IgD-negative memory B cell (primary cell): ENCODE data around the gene SMIM17. TPM values are rescaled to one million over a fixed set of nuclear protein-coding genes. Genes with fewer than 3 reads are reported as not detected.

Experiments
- H3K27ac Mint-ChIP-seq, 3 donors: one replicate each; pipeline ENCODE4 v1.8.0; 2020 to 2022; ENCODE audit warnings: mild to moderate bottlenecking in 3 of 3, mixed read lengths in 3 of 3, moderate library complexity in 1 of 3
- H3K27me3 Mint-ChIP-seq: one replicate; pipeline ENCODE4 v1.8.0; 2021; ENCODE audit warnings: mixed read lengths
- H3K36me3 Mint-ChIP-seq: one replicate; pipeline ENCODE4 v1.8.0; 2020; ENCODE audit warnings: mild to moderate bottlenecking, mixed read lengths
- H3K4me1 Mint-ChIP-seq, 3 donors: one replicate each; pipeline ENCODE4 v1.8.0; 2020 to 2022; ENCODE audit warnings: mixed read lengths in 3 of 3, mild to moderate bottlenecking in 1 of 3
- H3K4me3 Mint-ChIP-seq, 4 donors: one replicate each; pipeline ENCODE4 v1.8.0; 2020 to 2022; ENCODE audit warnings: mild to moderate bottlenecking in 4 of 4, mixed read lengths in 4 of 4, moderate library complexity in 3 of 4
- H3K9me3 Mint-ChIP-seq, 3 donors: one replicate each; pipeline ENCODE4 v1.8.0; 2020 to 2021; ENCODE audit warnings: mixed read lengths in 3 of 3, mild to moderate bottlenecking in 1 of 3
- polyA plus RNA-seq: library from polyadenylated mRNA; unstranded; fragments of 300-500 nt; fragmentation: Illumina TruSeq; gene quantifications from one replicate; pipeline ENCODE4 v1.2.3, GENCODE V29; 2021

SMIM17 gene
- polyA plus RNA-seq, result not detected

DNA sequence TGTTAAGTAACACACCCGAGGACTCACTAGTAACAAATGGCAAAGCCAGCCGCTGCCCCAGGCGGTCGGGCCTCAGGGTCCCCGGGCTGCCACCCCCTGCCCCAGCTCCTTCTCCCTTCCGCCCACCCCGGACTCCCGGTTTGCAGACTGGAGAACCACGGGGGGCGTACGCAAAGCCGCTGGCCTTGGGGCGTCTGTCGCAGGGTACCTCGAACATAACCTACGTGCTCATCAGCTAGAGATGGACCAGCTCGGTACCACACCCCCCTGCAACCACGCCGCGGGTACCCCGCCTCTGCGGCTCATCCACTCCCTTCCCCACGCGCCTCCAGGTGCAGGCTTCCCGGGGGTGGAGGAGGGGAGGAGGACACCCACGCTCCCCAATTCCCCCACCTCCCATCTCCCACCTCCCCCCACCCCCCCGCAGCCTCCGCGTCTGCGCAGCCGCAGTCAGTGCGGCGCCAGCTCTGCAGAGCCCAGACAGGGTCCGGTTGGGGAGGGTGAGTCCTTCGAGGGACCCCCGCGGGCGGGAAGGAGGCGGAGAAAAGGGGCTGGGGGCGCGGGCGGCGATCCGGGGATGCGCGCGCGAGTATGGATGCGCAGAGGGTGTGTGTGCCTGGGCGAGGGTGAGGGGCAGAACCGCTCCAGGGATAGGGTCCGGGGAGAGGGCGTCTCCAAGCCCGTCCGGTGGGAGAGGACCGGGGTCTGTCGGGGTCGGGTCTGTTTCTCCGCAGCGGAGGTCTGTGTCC lies at the start of gene SMIM17:
SMIM17 (plus strand) TSS at position 449 of the 749 bp plus-strand sequence. CDS start 2,509 bp downstream, outside the sequence.
- H3K36me3 Mint-ChIP-seq, result peaks cover 6% of the 10 kb centered on the region
- peaks cover 28 to 34% (median 30%) of the 10 kb centered on the region in 3 donors for H3K9me3 Mint-ChIP-seq
- peaks cover 11% of the 10 kb centered on the region for H3K27me3 Mint-ChIP-seq
- H3K27ac Mint-ChIP-seq, result no peak within 1 kb of the TSS
- peak within 1 kb of the TSS in 1 of 4 donors; percentile 51 for H3K4me3 Mint-ChIP-seq
- H3K4me1 Mint-ChIP-seq, result peaks cover 0 to 5% (median 0%) of the 10 kb centered on the region in 3 donors

DNA sequence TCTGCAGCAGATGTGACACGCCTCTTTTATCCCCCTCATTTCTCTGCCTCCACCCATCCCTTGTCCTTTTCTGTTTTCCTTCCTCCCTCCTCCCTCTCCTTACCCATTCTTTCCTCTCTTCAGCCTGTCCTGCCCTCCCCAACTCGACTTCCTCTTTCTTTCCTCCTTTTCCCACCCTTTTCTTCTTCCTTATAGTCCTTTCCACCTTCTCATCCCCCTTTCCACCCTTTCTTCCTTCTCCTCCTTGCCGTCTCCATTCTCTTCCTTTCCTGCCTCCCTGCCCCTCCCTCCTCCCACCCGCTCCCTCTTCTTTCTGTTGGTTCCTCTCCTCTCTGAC lies 48.5 kb upstream of the SMIM17 start:
- H3K27ac Mint-ChIP-seq, result peak overlapping the region in 1 of 3 donors; percentile 93
- no peaks in the 10 kb centered on the region for H3K27me3 Mint-ChIP-seq
- peak overlapping the region; percentile 46 to 98 (median 92) for H3K4me3 Mint-ChIP-seq
- H3K4me1 Mint-ChIP-seq, result peaks cover 0 to 9% (median 8%) of the 10 kb centered on the region in 3 donors
- peaks cover 8% of the 10 kb centered on the region for H3K36me3 Mint-ChIP-seq
- peaks cover 0 to 16% (median 4%) of the 10 kb centered on the region in 3 donors for H3K9me3 Mint-ChIP-seq

DNA sequence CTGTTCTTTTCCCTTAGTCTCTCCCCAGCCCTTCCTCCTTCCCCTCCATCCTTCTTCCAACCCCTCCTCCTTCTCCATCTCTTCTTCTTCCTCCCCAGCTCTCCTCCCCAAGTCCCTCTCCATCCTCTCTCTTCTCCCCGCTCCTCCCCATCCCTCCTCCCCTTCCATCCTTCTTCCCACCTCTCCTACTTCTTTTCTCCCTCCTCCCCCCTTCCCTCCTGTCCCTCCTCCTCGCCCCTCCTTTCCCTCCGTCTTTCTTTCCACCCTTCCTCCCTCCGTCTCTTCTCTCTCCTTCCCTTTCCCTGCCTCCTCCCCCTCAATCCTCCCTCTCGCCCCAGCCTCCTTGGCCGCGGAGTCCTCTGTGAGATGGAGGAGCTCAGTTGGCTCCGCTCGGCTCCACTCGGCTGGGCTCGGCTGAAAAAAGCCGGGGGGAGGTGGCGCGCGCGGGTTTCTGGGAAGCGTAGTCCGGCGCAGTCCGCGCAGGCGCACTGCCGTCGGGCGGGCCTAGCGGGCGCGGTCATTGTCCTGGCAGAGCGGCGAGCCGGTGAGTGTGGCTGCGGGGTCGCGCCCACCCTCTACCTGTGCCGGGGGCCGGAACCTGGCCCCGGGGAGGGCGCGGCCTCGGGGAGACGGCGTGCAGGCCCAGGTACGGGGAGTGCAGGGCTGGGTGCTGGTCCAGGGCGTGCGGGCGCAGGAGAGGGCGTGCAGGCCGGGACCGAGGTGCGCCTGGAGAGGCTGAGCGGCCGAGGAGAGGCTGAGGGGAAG lies 48.0 kb upstream of the SMIM17 start, which contains the start of gene ZNF71:
ZNF71 (plus strand) TSS at position 520 of the 765 bp plus-strand sequence. CDS start 6,257 bp downstream, outside the sequence.
- peak within 1 kb of the TSS in 1 of 3 donors; percentile 93 for H3K27ac Mint-ChIP-seq
- H3K4me3 Mint-ChIP-seq, result peak within 1 kb of the TSS; percentile 79 to 98 (median 92)
- H3K36me3 Mint-ChIP-seq, result peaks cover 8% of the 10 kb centered on the region
- peaks cover 0 to 9% (median 8%) of the 10 kb centered on the region in 3 donors for H3K4me1 Mint-ChIP-seq
- H3K9me3 Mint-ChIP-seq, result peaks cover 0 to 16% (median 4%) of the 10 kb centered on the region in 3 donors
- H3K27me3 Mint-ChIP-seq, result no peaks in the 10 kb centered on the region

DNA sequence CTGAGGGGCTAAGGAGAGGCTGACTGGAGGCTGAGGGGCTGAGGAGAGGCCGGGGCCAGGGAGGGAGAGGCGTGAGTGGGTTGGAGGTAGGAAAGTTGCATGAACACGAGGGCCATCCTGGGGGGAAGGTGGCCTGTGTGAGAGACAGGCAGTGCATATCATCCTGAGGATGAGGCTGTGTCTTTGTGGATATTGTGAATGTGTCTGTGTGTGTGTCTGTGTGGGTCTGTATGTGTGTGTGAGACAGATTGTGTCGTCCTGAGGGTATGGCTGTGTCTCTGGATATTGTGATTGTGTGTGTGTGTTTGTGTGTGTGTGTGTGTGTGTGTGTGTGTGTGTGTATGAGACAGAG lies 47.4 kb upstream of the SMIM17 start:
- no peaks in the 10 kb centered on the region for H3K27me3 Mint-ChIP-seq
- H3K4me1 Mint-ChIP-seq, result peaks cover 0 to 10% (median 8%) of the 10 kb centered on the region in 3 donors
- peak overlapping the region in 1 of 3 donors; percentile 93 for H3K27ac Mint-ChIP-seq
- peak overlapping the region; percentile 79 to 98 (median 92) for H3K4me3 Mint-ChIP-seq
- peaks cover 0 to 17% (median 4%) of the 10 kb centered on the region in 3 donors for H3K9me3 Mint-ChIP-seq
- H3K36me3 Mint-ChIP-seq, result peaks cover 10% of the 10 kb centered on the region

DNA sequence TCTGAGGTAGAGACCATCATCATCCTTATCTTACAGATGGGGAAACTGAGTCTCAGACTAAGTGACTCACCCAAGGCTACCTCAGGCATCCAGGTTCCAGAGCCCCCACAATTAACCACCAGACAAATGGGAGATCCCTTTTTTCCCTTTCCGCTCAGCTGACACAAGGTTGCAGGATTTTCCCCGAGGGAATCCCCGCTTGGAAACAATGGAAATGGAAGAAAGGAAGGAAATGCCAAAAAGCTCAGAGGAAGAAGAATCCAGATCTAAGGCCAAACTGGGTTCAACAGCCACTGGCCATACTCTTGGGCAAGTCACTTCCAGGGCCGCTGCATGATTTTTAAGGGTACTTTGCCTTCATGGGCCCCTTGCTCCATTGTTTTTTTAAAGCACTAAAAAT lies 46.3 kb upstream of the SMIM17 start:
- Mint-ChIP-seq H3K27ac (no peak overlapping the region), H3K36me3 (peaks cover 20% of the 10 kb centered on the region), H3K4me3 (peak overlapping the region in 2 of 4 donors; percentile 79 to 98), H3K4me1 (peaks cover 0 to 13% (median 8%) of the 10 kb centered on the region in 3 donors), H3K9me3 (peaks cover 1 to 21% (median 4%) of the 10 kb centered on the region in 3 donors), H3K27me3 (no peaks in the 10 kb centered on the region)

DNA sequence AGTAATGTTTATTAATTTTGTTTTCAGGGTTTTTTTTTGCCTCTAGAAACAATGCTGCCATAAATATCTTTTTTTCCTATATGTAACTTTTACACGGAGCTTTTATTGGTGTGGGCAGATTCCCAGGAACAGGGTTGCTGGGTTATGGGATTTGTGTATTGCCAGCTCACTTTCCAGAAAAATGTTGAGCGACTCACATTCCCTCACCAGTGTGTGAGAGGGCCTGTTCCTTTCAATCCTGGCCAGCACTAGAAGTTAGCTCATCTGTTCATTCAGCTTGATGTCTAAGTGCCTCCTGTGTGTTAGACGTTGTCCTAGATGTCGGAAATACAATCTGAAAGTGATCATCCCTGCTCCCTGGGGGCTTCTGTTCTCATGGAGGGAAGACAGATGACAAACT lies 45.3 kb upstream of the SMIM17 start:
- peak overlapping the region in 2 of 4 donors; percentile 32 to 75 for H3K4me3 Mint-ChIP-seq
- peaks cover 3 to 20% (median 8%) of the 10 kb centered on the region in 3 donors for H3K9me3 Mint-ChIP-seq
- no peak overlapping the region for H3K27ac Mint-ChIP-seq
- no peaks in the 10 kb centered on the region for H3K27me3 Mint-ChIP-seq
- H3K36me3 Mint-ChIP-seq, result peaks cover 21% of the 10 kb centered on the region
- peaks cover 0 to 17% (median 8%) of the 10 kb centered on the region in 3 donors for H3K4me1 Mint-ChIP-seq

DNA sequence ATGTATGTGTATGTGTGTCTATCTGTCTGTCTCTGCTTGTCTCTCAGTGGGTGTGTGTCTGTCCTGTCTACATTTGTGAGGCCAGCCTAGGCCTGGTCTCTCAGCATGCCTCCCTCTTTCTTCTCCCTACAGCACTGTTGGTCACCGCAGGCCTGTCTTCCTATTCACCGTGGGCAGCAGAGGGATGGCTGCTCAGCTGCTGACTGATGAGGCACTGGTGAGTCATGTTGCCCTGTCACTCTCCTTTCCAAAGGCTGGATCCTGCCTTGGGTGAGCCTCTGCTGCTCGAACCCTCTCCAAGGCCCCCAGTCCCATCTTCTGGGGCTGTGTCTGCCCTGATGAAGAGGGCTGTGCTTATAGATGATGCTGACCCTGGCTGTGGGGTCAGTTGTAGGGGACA lies 41.6 kb upstream of the SMIM17 start:
- Mint-ChIP-seq H3K4me3 (no peak overlapping the region), H3K9me3 (peaks cover 15 to 36% (median 17%) of the 10 kb centered on the region in 3 donors), H3K4me1 (peaks cover 0 to 8% (median 0%) of the 10 kb centered on the region in 3 donors), H3K27me3 (no peaks in the 10 kb centered on the region), H3K36me3 (peaks cover 38% of the 10 kb centered on the region), H3K27ac (no peak overlapping the region)

DNA sequence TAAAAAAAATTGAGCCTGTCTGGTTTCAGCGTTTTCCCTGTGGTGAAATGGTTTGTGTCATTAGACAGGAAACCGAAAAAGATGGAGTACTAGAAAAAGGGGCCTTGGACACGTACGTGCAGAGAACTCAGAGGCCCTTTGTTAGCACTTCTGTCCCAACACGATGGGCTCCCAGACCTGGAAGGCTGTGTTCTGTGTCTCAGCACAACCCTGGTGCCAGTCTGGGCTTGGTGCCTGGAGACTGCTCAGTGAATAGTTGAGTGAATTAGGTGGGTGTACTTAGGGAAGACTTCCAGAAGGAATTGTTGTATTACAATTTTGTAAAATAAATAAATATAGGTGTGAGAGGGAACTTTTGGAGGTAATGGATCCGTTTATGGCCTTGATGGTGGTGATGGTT lies 39.1 kb upstream of the SMIM17 start:
- Mint-ChIP-seq H3K36me3 (peaks cover 39% of the 10 kb centered on the region), H3K4me3 (no peak overlapping the region), H3K27me3 (no peaks in the 10 kb centered on the region), H3K27ac (no peak overlapping the region), H3K9me3 (peaks cover 19 to 54% (median 26%) of the 10 kb centered on the region in 3 donors), H3K4me1 (peaks cover 0 to 8% (median 0%) of the 10 kb centered on the region in 3 donors)

DNA sequence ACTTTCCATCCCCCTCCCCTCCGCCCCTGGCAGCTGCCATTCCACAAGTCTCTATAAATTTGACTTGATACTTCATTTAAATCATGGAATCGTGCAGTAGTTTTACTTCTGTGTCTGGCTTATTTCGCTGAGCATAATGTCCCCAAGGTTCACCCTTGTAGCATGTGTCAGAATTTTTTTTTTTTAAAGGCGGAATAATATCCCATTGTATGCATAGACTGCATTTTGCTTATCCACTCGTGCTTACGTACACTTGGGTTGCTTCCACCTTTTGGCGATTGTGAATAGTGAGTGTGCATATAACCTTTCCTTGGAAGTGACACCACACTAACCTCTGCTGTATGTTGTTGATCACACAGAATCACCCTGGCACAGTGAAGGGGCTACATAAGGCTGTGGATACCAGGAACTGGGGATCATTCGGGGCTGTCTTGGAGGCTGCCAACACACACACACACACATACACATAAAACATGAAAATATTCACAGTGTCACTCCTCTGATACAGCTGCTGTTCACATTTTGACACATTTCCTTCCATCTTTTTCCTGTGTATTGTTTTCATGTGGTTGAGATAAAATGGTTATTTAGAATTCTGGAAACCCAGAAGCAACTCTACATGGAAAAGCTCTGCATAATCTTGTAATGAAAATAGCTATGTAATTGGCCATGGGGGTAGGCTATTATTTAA lies 34.5 kb upstream of the SMIM17 start:
- Mint-ChIP-seq H3K9me3 (peaks cover 19 to 59% (median 36%) of the 10 kb centered on the region in 3 donors), H3K4me1 (peaks cover 0 to 3% (median 0%) of the 10 kb centered on the region in 3 donors), H3K27ac (no peak overlapping the region), H3K4me3 (peak overlapping the region in 1 of 4 donors; percentile 7), H3K27me3 (no peaks in the 10 kb centered on the region), H3K36me3 (peaks cover 35% of the 10 kb centered on the region)

DNA sequence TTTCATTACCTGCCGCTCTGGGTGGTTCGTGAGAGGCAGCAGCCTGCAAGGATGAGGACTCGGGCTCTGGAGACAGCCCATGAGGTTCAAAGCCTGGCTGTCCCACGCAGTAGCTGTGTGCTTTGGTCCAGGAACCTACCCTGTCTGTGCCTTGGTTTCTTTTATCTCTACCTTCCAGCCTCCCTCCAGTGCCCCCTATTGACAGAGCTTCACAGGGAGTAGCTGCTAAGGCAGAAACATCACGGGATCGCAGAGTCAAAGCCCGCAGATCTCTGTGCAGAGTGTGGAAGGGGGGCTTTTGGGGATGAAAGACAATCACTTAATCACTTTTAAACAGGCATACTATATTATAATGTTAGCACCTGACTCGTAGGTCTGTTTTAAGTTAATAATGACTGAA lies 31.7 kb upstream of the SMIM17 start:
- no peak overlapping the region for H3K27ac Mint-ChIP-seq
- no peaks in the 10 kb centered on the region for H3K27me3 Mint-ChIP-seq
- H3K4me3 Mint-ChIP-seq, result peak overlapping the region in 1 of 4 donors; percentile 73
- H3K4me1 Mint-ChIP-seq, result peaks cover 0 to 3% (median 0%) of the 10 kb centered on the region in 3 donors
- peaks cover 22 to 69% (median 38%) of the 10 kb centered on the region in 3 donors for H3K9me3 Mint-ChIP-seq
- peaks cover 47% of the 10 kb centered on the region for H3K36me3 Mint-ChIP-seq

DNA sequence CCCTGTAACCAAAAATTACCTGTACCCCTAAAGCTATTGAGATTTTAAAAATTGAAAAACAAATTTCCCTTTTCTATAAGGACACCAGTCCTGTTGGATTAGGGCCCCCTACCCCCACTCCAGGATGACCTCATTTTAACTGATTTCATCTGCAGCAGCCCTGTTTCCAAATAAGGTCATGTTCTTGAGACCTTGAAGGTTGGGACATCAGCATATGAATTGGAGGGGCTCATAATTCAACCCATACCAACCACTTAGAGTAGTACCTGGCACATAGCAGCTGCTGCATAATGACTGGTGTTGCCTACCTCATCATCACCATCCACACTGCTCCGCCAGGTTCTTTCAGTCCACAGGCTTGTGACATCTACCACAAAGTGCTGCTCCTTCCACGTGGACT lies 30.2 kb upstream of the SMIM17 start:
- no peaks in the 10 kb centered on the region for H3K27me3 Mint-ChIP-seq
- H3K4me1 Mint-ChIP-seq, result peaks cover 0 to 3% (median 0%) of the 10 kb centered on the region in 3 donors
- peaks cover 49% of the 10 kb centered on the region for H3K36me3 Mint-ChIP-seq
- H3K9me3 Mint-ChIP-seq, result peaks cover 22 to 71% (median 41%) of the 10 kb centered on the region in 3 donors
- peak overlapping the region in 1 of 3 donors; percentile 7 for H3K27ac Mint-ChIP-seq
- H3K4me3 Mint-ChIP-seq, result peak overlapping the region in 1 of 4 donors; percentile 74

DNA sequence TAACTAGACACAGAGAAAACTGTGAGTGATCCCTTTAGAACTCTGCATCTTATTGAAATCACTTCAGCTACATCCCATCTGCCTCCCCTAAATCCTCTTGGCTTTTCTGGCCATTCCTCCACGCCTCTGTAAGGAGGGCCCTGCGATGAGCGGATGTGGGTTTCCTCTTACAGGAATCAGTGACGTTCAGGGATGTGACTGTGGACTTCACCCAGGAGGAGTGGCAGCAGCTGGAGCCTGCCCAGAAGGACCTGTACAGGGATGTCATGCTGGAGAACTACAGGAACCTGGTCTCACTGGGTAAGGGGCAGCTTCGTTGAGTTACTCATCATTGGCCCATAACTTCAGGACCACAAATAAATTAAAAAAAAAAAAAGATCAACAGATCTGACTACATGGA lies 29.3 kb upstream of the SMIM17 start:
- Mint-ChIP-seq H3K36me3 (peaks cover 49% of the 10 kb centered on the region), H3K9me3 (peaks cover 18 to 62% (median 44%) of the 10 kb centered on the region in 3 donors), H3K4me3 (peak overlapping the region in 1 of 4 donors; percentile 59), H3K27ac (no peak overlapping the region), H3K27me3 (no peaks in the 10 kb centered on the region), H3K4me1 (peaks cover 0 to 3% (median 0%) of the 10 kb centered on the region in 3 donors)

DNA sequence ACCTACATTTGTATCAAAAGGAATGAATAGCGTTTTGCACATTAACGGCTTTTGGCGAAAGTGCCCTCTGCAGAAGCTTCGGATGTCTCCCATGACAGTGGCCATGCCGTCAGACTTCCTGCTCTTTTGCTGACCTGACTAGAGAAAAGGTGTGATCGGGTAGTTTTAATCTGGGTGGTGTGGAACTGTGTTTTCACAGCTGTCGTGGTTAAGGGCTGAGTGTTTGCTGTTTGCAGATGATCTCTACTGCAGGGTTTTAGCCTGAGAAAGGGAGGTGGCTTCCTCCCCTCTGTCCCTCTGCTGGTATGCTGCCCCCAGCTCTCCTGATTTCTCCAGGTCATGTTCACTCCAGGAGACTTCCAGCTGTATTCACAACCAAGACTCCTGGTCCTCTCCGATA lies 25.4 kb upstream of the SMIM17 start:
- H3K36me3 Mint-ChIP-seq, result peaks cover 52% of the 10 kb centered on the region
- peaks cover 18 to 49% (median 44%) of the 10 kb centered on the region in 3 donors for H3K9me3 Mint-ChIP-seq
- peaks cover 0 to 3% (median 0%) of the 10 kb centered on the region in 3 donors for H3K4me1 Mint-ChIP-seq
- H3K4me3 Mint-ChIP-seq, result peak overlapping the region in 1 of 4 donors; percentile 61
- no peaks in the 10 kb centered on the region for H3K27me3 Mint-ChIP-seq
- H3K27ac Mint-ChIP-seq, result no peak overlapping the region

DNA sequence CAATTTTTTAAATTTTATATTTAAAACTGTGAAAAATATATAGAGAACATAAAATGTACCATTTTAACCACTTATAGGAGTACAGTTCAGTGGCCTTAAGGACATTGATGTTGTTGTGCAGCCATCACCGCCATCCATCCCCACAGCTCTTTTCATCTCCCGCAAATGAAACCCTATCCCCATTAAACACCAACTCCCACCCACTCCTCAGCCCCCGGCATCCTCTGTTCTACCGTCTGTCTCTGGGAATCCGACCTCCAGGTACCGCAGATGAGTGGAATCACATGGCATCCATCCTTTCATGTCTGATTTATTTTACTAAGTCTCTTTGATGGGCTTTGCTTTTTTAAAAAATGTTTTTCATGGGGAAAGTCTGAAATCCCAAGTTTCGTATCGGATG lies 23.8 kb upstream of the SMIM17 start:
- H3K27me3 Mint-ChIP-seq, result no peaks in the 10 kb centered on the region
- H3K36me3 Mint-ChIP-seq, result peaks cover 43% of the 10 kb centered on the region
- H3K27ac Mint-ChIP-seq, result no peak overlapping the region
- peaks cover 15 to 46% (median 43%) of the 10 kb centered on the region in 3 donors for H3K9me3 Mint-ChIP-seq
- H3K4me1 Mint-ChIP-seq, result no peaks in the 10 kb centered on the region
- peak overlapping the region in 1 of 4 donors; percentile 7 for H3K4me3 Mint-ChIP-seq
